ENCODE results near the gene OLFML2A. TPM values are rescaled to one million over a fixed set of nuclear protein-coding genes. Genes with fewer than 3 reads are reported as not detected.
A peak's percentile ranks its signal among the peaks of the same experiment; 100 is the strongest.

OLFML2A gene
- total RNA-seq, 1 experiment from 2014 or later, result 5.8 TPM

DNA sequence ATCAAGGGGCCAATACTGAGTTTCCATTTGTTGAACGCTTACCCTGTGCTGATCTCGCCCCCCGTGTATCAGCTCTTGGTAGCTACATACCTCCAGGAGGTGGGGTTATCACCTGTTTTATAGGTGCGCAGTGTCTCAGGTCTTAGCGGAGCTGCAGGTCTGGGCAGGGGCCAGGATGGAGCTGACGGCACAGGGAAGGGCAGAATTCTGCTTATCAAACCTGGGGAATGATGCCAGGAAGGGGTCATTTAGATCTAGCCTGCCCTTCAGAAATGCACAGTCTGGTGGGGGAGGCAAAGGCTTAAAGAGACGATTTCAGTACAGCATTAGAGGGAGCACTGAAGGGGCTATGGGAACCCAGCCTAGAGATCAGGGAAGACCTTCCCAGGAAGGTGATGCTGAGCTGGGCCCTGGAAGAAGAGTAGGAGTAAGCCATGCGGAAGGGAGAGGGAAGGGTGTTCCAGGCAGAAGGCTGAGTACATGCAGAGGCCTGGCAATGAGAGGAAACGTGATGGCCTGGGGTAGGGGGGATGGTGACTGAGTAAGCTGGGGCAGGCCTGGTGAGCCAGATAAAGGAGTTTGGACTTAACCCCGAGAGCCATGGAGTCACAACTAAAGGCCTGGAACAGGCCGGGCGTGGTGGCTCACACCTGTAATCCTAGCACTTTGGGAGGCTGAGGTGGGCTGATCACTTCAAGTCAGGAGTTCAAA, 31.5 kb downstream of the OLFML2A start:
- H2AFZ ChIP-seq (ENCODE audit: low read length), result no peak overlapping the region
- Mint-ChIP-seq H3K9me3 (no peaks in the 10 kb centered on the region), H3K27me3 (ENCODE audit: low read depth) (no peaks in the 10 kb centered on the region), H3K36me3 (ENCODE audit: insufficient read depth in 1 of 3, low read depth in 3 of 3) (no peaks in the 10 kb centered on the region; a peak in 1 of 7 replicates), H3K4me1 (peaks cover 31 to 40% of the 10 kb centered on the region in 2 experiments), H3K27ac (peak overlapping the region; percentile 32 to 78 (median 55)), H3K4me3 (no peak overlapping the region)
- H3K27me3 ChIP-seq (ENCODE audit: insufficient read depth, low read length), result no peaks in the 10 kb centered on the region
- no peak overlapping the region for H2BK15ac ChIP-seq (ENCODE audit: low read depth, low read length)
- no peak overlapping the region for H4K91ac ChIP-seq (ENCODE audit: insufficient read length, low read depth, low read length)
- no peak overlapping the region for H2BK5ac ChIP-seq (ENCODE audit: insufficient read length, low read length)
- no peaks in the 10 kb centered on the region for H3K9me3 ChIP-seq (ENCODE audit: control insufficient read depth, low read depth, low read length)
- no peak overlapping the region for H3K4me2 ChIP-seq (ENCODE audit: insufficient read depth, insufficient read length, low read length)
- no peaks in the 10 kb centered on the region for H3K23me2 ChIP-seq (ENCODE audit: insufficient read length, low read depth, low read length, poor library complexity, severe bottlenecking)
- TF ChIP-seq CTCF (conservative IDR thresholded peaks at IDR 0.05), result no peak
- no peaks in the 10 kb centered on the region for H4K20me1 ChIP-seq (ENCODE audit: control insufficient read depth, insufficient read depth, insufficient read length)
- H3K23ac ChIP-seq (ENCODE audit: insufficient read length, low read depth, low read length), result no peak overlapping the region
- H3K4ac ChIP-seq (ENCODE audit: low read depth, low read length), result no peak overlapping the region
- no peak overlapping the region for H3K18ac ChIP-seq (ENCODE audit: insufficient read length, low read depth, low read length)
- H2BK12ac ChIP-seq (ENCODE audit: insufficient read length, low read depth, low read length), result no peak overlapping the region
- no peak overlapping the region for H3K56ac ChIP-seq (ENCODE audit: insufficient read length, low read depth, low read length)
- no peaks in the 10 kb centered on the region for H3K79me2 ChIP-seq (ENCODE audit: insufficient read depth, low read length)
- H3T11ph ChIP-seq (ENCODE audit: low read length), result no peak overlapping the region
- peaks cover 3% of the 10 kb centered on the region; the same call in 1 of the 2 replicates for H3K4me1 ChIP-seq (ENCODE audit: insufficient read depth, low read length)
- H3K27ac ChIP-seq (ENCODE audit: insufficient read length, low read depth, low read length), result no peak overlapping the region
- no peak overlapping the region for H2AK5ac ChIP-seq (ENCODE audit: insufficient read length, low read length)
- DNase-seq, result no peak
- no peak overlapping the region for H2BK120ac ChIP-seq (ENCODE audit: low read depth, low read length, poor library complexity, severe bottlenecking)
- H3K14ac ChIP-seq (ENCODE audit: insufficient read depth, low read length), result no peak overlapping the region
- H2BK20ac ChIP-seq (ENCODE audit: low read depth, low read length, poor library complexity, severe bottlenecking), result no peak overlapping the region
- WGBS (ENCODE audit: extremely low coverage, insufficient read length, low lambda C conversion rate), result no CpG with 5 or more reads among the region's 12 CpGs
- no peak overlapping the region for H3K9ac ChIP-seq (ENCODE audit: extremely low read depth, insufficient read length, low read length)
- H4K8ac ChIP-seq (replicated peaks; ENCODE audit: insufficient read length, low read depth, low read length), result no peak overlapping the region
- no peak overlapping the region for H4K5ac ChIP-seq (ENCODE audit: insufficient read length, low read depth, low read length)
- H3K79me1 ChIP-seq (ENCODE audit: insufficient read depth, low read depth, low read length, poor library complexity, severe bottlenecking), result no peaks in the 10 kb centered on the region
